ENCODE results near the gene ADCY2.

GRCh38 chr5:7494481-7495130, 98.7 kb downstream of the ADCY2 start:
- TF ChIP-seq CTCF (IDR thresholded peaks at IDR 0.05) (no peak), POLR2A (IDR thresholded peaks at IDR 0.05) (no peak), EP300 (IDR thresholded peaks at IDR 0.05) (no peak)
